Activated T-cell treated with anti-CD3 and anti-CD28 coated beads, Interleukin-2, amount 50 U/mL, for 48 hours (primary cell): ENCODE results near the gene BEST1.
"Not testable (repeated sequence)": the region's sequence is repeated elsewhere in the genome, so short reads cannot be mapped to it uniquely, and the experiment has no call there.

Source experiments
- DNase-seq, 2 experiments: peaks; one replicate each; pipeline ENCODE4 v3.0.0-alpha.2; 2020

BEST1 gene

DNA sequence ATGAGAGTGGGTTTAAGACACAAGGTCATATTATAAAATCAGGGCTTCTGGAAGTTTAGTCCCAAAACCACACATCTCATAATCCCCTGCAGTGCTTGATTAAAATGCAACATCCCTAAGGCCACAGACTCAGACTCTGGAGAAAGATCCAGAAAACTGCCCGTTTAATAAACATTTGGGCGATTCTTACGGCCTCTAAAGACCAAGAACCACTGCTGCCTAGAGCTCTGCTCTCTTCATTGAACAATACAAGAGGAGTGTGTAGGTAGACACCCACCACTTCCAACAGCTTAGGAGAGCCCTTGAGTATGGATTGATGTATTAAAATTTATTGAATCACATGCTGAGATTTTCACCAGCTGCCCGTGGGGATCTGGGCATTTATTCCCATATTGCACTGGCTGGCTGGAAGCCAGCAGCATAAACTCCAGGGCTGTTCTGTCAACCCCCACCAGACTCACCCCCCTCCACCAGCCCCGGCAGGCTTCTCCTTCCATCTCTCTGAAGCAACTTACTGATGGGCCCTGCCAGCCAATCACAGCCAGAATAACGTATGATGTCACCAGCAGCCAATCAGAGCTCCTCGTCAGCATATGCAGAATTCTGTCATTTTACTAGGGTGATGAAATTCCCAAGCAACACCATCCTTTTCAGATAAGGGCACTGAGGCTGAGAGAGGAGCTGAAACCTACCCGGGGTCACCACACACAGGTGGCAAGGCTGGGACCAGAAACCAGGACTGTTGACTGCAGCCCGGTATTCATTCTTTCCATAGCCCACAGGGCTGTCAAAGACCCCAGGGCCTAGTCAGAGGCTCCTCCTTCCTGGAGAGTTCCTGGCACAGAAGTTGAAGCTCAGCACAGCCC is 749 bp upstream of the BEST1 start:
- no peak for DNase-seq

DNA sequence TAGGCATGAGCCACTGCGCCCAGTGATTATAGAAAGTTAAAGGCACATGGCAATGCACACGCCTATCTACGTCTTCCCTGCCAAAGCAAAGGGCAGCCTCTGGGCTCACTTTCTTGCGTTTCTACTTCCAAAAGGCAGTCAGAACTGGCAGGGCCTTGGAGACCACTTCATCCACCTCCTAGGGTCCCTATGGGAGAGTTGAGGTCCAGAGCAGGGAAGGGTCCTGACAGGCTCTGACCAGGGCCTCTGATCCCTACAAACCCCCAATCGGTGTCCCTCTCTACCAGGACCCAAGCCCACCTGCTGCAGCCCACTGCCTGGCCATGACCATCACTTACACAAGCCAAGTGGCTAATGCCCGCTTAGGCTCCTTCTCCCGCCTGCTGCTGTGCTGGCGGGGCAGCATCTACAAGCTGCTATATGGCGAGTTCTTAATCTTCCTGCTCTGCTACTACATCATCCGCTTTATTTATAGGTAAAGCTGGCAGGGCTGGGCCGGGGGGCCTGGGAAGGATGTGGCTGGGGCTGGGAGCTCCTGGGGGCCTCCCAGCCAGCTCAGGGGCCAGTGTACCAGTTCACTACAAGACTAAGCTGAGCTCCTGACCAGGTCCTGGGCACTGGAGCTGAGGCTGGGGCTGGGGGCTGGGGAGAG is 1.5 kb downstream of the BEST1 start:
- no peak for DNase-seq

DNA sequence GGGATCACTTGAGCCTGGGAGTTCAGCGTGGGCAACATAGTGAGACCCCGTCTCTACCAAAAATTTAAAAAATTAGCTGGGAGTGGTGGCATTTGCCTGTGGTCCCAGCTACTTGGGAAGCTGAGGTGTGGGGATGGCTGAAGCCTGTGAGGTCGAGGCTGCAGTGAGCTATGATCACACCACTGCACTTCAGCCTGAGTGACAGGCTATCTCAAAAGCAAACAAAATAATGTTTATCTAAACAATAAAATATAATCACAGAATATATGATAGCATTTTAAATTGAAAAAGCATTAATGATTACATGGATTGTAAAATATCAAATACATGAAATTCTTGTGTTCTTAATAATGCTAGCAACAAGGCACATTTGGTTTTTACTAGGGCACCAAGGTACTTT is 2.7 kb downstream of the BEST1 start:
- DNase-seq: no peak

DNA sequence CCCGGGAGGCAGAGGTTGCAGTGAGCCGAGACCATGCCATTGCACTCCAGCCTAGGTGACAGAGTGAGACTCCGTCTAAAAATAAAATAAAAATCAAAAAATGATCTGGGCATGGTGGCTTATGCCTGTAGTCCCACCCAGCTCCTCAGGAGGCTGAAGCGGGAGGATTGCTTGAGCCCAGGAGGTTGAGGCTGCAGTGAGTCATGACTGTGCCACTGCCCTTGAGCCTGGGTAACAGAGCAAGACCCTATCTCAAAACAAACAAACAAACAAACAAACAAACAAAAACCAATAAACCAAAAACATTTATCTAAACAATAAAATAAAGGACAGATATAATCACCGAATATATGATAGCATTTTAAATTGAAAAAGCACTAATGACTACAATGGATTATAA is 3.5 kb downstream of the BEST1 start:
- DNase-seq: not testable (repeated sequence)

DNA sequence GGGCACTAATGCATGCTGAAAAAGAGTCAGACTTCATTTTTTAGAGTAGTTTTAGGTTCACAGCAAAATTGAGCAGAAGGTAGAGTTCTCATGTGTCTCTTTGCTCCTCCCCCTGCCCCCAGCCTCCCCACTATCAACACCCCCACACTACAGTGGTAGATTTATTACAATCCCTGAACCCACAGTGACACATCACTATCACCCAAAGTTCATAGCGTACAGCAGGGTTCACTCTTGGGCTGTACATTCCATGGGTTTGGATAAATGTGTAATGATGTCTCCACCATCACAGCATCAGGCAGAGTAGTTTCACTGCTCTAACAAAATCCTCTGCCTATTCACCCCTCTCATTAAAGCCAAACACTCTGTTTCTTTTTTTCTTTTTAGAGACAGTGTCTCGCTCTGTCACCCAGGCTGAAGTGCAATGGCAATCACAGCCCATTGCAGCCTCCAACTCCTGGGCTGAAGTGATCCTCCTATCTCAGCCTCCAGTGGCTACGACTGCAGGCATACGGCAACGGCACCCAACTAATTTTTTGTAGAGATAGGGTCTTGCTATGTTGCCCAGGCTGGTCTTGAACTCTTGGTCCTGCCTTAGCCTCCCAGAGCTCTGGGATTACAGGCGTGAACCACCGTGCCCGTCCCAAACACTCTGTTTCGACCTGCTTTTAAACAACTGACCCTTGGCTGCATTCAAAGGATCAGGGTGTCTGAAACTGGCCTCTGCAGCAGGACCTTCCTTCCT is 4.1 kb downstream of the BEST1 start:
- DNase-seq: no peak

DNA sequence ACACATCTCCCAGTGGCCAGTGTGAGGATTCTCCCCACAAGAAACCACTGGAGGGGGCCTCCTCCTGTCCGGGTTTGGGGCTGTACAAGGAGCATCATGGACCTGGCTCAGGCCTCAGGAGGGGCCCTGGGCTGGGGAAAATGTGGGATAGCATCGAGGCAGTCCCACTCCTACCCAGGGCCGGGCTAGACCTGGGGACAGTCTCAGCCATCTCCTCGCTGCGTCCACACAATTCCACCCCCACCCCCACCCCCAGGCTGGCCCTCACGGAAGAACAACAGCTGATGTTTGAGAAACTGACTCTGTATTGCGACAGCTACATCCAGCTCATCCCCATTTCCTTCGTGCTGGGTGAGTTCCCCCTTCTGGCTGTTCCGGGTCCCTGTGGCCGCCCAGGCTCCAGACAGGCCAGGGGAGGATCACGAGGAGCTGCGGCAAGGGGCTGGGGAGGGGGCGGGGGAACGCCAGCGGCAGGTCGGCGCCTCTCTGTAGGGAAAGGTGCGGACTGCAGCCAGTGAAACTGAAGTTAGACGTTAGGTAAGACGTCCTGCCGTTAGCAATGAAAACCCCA is 4.8 kb downstream of the BEST1 start:
- no peak for DNase-seq

DNA sequence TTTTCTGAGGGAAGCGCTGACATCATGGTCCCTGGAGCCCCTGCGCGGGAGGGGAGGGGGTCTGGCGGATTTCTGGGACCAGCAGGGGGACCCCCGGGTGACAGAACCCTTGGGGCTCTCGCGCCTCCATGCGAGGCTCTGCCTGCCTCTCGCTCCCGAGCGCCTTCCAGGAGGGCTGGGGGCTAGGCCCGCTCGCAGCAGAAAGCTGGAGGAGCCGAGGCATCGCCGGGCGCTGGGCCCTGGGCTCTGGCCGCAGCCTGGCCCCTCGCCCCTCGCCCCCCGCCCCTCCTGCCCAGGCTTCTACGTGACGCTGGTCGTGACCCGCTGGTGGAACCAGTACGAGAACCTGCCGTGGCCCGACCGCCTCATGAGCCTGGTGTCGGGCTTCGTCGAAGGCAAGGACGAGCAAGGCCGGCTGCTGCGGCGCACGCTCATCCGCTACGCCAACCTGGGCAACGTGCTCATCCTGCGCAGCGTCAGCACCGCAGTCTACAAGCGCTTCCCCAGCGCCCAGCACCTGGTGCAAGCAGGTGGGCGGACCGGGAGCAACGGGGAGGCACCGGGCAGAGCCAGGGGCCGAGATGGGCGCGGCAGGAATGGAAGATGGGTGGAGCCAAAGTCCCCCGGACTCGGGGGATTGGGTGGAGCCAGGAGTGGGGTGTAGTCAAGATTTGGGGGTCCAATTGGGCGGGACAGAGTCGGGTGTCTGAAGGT is 5.4 kb downstream of the BEST1 start:
- DNase-seq: no peak

DNA sequence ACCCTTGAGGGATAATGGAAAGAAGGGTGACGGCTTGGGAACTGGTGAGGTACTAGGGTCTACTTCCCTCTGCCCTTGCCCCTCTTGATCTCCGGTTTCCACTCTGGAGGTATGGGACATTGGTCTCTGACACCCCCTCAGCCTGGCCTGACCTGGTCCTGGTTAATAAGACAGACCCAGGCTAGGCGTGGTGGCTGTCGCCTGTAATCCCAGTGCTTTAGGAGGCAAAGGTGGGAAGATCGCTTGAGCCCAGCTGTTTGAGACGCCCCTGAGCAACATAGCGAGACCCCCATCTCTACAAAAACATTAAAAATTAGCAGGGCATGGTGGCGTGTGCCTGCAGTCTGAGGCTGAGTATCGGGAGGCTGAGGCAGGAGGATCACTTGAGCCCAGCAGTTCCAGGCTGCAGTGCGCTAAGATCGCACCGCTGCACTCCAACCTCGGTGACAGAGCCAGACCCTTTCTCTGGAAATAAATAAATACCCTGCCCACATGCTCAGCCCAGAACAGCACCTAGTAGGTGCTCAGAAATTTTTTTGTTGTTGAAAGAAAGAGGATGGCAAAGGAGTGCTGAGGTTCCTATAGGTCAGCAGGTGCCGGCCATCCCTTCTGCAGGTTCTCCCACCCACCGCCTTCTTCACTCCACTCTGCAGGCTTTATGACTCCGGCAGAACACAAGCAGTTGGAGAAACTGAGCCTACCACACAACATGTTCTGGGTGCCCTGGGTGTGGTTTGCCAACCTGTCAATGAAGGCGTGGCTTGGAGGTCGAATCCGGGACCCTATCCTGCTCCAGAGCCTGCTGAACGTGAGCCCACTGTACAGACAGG is 6.3 kb downstream of the BEST1 start:
- no peak for DNase-seq

DNA sequence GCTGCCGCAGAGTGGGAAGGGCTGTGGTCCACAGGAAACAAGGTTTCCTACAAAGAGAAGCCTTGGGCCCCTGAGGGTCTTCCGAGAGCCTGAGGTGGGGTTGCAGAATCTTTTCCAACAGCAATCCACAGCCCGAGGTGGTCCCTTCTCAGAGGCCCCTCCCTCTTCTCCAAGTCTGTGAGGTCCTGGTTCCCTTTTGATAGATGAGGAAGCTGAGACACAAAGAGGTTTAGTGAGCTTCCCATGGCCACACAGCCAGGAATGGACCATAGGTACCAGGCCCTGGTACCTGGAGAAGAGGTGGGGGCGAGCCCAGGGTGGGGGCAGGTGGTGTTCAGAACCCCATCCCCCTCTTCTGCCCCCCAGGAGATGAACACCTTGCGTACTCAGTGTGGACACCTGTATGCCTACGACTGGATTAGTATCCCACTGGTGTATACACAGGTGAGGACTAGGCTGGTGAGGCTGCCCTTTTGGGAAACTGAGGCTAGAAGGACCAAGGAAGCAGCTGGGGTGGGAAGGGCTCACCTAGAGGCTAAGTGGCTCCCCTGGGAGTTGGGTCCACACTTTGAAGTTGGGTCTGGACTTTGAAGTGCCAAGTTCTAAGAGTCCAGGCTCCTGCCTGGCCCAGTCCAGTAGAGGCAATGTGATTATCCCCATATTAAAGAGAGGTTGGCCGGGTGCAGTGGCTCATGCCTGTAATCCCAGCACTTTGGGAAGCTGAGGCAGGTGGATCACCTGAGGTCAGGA is 7.0 kb downstream of the BEST1 start:
- DNase-seq: no peak

DNA sequence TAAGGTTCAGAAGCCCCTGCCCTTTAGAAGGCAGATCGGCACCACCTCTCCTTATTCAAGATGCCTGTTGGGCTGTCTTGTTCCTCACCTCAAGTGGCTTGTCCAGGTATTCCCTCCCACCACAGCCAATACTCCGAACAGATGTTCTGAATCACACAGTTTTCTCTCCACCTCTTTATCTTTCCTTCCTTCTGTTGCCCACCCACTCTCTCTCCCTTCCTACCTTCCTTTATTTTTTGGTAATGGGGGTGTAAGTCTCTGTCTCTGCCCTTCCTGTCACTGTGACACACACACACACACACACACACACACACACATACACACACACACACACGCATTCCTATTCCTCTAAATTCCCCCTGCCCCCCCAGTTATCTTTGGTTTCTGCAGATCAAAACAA is 8.4 kb downstream of the BEST1 start:
- DNase-seq: no peak

DNA sequence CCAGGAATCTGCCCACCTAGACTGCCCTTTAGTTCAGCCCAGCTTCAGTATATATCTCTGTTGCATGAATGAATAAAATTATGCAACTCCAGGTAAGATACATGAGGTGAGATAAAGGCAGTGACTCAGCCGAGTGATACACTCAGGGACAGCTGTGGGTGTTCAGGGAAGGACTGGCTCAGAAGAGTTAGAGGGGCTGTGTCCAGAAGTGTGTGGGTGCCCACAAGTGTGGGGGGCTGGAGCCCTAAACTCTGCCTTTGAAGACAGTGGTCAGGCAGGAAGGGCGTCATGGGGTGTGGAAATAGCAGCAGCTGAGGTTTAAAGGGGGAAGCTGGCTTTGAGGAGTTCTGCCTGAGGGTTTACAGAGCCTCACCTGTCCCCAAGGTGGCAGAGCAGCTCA is 9.0 kb downstream of the BEST1 start:
- DNase-seq: peak; percentile 6 to 17

DNA sequence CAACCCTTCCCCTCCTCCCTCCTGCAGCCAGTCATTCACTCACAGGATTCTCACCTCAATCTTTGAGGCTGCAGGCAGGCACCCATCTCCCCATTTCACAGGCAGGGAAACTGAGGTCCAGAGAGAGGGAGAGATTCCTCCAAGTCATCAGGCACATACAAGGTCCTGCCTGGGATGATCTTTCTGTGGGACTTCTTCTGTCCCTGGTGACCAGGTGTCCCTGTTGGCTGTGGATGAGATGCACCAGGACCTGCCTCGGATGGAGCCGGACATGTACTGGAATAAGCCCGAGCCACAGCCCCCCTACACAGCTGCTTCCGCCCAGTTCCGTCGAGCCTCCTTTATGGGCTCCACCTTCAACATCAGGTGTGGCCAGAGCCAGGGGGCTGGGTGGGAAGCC is 9.5 kb downstream of the BEST1 start:
- DNase-seq: peak in 1 of 2 experiments; percentile 6

DNA sequence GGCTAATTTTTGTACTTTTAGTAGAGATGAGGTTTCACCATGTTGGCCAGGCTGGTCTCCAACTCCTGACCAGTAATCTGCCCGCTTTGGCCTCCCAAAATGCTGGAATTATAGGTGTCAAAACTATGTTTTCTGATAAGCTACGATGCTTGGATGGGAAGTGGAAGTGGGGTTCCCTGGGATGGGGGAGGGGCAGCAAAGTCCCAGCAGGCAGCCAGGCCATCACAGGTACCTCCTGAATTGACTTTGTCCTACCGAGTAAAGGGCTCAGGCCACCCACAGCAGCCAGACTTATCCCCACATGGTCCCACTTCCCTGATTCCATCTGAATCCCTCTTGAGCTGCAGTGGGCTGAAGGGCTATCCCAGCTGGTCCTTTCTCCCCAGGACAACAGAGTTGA is 10.4 kb downstream of the BEST1 start:
- peak in 1 of 2 experiments; percentile 9 for DNase-seq

DNA sequence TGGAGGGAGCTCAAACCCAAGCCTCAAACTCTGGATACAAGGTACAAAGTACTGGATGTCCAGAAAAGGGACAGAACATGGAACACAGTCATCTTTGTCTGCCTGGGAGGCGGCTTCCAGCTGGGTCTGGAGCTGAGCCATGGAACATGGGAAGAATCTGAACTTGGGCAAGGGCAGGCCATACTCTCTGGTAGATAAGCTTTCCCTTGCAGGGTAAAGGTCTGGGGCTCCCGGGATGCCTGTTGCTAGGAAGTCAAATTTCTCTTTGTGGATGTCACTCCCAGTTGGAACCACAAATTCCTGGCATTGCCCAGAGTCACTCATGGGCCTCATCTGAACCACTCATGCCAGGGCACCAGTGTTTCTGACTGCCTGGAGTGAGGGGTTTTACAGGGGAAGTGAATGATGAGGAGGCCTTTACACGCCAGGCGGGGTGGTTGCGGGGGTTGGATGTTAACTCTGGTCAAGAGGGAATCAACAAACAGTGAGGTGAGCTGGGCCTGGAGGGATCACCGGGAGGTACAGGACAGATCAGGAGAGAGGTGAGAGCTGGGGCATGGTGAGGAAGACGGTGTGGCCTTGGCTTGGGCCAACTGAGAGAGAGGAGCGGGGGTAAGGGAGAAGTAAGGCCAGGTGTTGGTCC is 11.5 kb downstream of the BEST1 start:
- DNase-seq: peak in 1 of 2 experiments; percentile 15

DNA sequence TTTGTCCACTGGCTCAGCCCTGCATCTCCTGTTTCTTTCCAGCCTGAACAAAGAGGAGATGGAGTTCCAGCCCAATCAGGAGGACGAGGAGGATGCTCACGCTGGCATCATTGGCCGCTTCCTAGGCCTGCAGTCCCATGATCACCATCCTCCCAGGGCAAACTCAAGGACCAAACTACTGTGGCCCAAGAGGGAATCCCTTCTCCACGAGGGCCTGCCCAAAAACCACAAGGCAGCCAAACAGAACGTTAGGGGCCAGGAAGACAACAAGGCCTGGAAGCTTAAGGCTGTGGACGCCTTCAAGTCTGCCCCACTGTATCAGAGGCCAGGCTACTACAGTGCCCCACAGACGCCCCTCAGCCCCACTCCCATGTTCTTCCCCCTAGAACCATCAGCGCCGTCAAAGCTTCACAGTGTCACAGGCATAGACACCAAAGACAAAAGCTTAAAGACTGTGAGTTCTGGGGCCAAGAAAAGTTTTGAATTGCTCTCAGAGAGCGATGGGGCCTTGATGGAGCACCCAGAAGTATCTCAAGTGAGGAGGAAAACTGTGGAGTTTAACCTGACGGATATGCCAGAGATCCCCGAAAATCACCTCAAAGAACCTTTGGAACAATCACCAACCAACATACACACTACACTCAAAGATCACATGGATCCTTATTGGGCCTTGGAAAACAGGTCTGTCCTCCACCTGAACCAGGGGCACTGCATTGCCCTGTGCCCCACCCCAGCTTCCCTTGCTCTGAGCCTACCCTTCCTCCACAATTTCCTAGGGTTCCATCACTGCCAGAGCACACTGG is 12.3 kb downstream of the BEST1 start:
- peak in 1 of 2 experiments; percentile 12 for DNase-seq

DNA sequence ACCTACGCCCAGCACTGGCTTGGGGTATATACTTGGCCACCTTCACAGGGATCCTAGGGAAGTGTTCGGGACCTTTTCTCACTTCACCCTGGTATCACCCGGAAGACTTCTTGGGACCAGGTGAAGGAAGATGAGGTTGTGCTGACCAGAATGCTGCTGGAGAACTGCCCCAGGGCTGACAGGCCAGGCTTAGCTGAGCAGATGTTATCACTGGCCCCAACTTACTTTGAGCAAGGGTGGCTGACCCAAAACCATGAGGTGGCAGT is 12.8 kb downstream of the BEST1 start:
- peak in 1 of 2 experiments; percentile 28 for DNase-seq

DNA sequence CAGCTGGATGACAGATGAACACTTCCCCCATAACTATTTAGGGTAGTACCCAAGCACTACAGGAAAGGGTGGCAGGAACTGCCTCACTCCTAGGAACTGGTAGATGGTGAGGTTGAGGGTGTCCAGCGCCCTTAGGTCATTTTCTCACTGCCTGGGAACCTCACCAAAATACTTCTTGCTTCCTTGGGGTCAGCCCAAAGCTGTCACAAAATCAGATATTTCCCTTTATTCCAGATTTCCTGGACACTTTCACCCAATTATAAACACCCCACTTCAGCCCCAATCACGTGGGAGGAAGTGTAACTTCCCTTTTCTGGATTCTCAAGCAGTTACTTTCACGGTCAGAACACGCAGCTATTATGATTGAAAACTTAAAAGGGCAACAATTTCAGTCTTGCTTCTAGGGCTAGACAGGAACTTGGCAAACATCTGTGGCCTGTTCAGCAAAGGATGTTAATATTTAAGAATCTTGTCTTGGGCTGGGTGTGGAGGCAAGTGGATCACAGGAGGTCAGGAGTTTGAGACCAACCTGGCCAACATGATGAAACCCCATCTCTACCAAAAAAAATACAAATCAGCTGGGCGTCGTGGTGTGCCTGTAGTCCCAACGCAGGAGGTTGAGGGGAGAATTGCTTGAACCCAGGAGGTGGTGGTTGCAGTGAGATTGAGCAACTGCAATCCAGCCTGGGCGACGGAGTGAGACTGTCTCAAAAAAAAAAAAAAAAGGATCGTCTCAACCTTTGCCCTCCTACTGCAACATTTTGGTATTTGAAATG is 13.3 kb downstream of the BEST1 start:
- DNase-seq: peak in 1 of 2 experiments; percentile 19

DNA sequence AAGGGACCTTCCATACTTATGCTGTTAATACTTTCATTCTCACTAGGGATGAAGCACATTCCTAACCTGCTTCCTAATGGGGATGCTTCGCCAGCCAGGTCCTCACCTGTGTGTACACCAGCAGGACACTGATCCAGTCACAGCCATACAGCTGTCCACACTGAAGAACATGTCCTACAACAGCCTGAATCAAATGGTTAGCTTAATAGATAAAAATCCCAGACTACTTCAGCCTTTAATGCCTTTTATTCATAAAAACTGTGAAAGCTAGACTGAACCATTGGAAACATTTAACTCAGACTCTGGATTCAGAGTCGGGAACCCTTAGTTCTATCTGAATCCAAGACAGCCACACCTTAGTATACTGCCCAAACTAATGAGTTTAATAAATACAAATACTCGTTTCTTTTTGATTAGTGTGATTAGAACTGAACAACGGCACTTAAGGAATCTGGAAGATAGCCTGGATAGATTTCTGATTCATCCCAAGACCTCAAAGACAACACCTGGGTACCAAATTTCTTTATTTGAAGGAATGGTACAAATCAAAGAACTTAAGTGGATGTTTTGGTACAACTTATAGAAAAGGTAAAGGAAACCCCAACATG is 14.0 kb downstream of the BEST1 start:
- DNase-seq: no peak
